Vagina (tissue), 2 donors: ENCODE measurements around the gene FAM9A. TPM values are rescaled to one million over a fixed set of nuclear protein-coding genes. Genes with fewer than 3 reads are reported as not detected.
"Not testable (repeated sequence)": the region's sequence is repeated elsewhere in the genome, so short reads cannot be mapped to it uniquely, and the experiment has no call there.

Source experiments
- DNase-seq, 2 donors: peaks; one replicate each; pipeline ENCODE4 v3.0.0-alpha.2; 2017; ENCODE audit errors: extremely low spot score in 2 of 2
- H3K27ac ChIP-seq: fragments of 200-600 bp; sonication (generic); one replicate; pipeline ENCODE4 v1.5.1; 2019
- H3K27me3 ChIP-seq: fragments of 200-600 bp; sonication (generic); one replicate; pipeline ENCODE4 v1.5.1; 2019
- H3K36me3 ChIP-seq, 2 donors: fragments of 200-600 bp; sonication (generic); one replicate each; pipeline ENCODE4 v1.5.1; 2017 to 2019
- H3K4me1 ChIP-seq: fragments of 200-600 bp; sonication (generic); one replicate; pipeline ENCODE4 v1.5.1; 2019
- H3K4me3 ChIP-seq, 2 donors: fragments of 200-600 bp; sonication (generic); 1 replicate in 1 of 2; 2 replicates in 1 of 2; pipeline ENCODE4 v1.5.1; 2016 to 2019
- H3K9me3 ChIP-seq: fragments of 200-600 bp; sonication (generic); one replicate; pipeline ENCODE4 v1.5.1; 2019
- CTCF ChIP-seq, 3 experiments: fragments of 450-650 bp in 2 of 3; fragments of 200-600 bp in 1 of 3; sonication (generic) in 1 of 3; IDR thresholded peaks; one replicate each; pipeline ENCODE4 v1.5.1; 2017 to 2019; ENCODE audit warnings: antibody characterized with exemption in 3 of 3, mild to moderate bottlenecking in 2 of 3, moderate library complexity in 2 of 3
- POLR2A ChIP-seq, 2 donors: fragments of 450-650 bp; IDR thresholded peaks; one replicate each; pipeline ENCODE4 v1.6.1; 2017; ENCODE audit warnings: antibody characterized with exemption in 2 of 2, mild to moderate bottlenecking in 2 of 2, moderate library complexity in 2 of 2
- POLR2AphosphoS5 ChIP-seq, 2 donors: sonication (generic); formaldehyde crosslinking; IDR thresholded peaks; one replicate each; pipeline ENCODE4 v1.9.0; 2017; ENCODE audit warnings: antibody characterized with exemption in 2 of 2, mild to moderate bottlenecking in 2 of 2, low read depth in 1 of 2; ENCODE audit not compliant: insufficient read depth in 1 of 2
- intact Hi-C: fragments of 100-400 bp; cut with DNase I; formaldehyde crosslinking; loops from one replicate; pipeline ENCODE4 v1.15.1; 2023
- total RNA-seq: library from RNA; depleted of rRNA; stranded (reverse); fragments of >200 nt; gene quantifications from one replicate; pipeline ENCODE4 v1.2.3, GENCODE V29; 2016

FAM9A gene
- total RNA-seq, 1 donor from 2014 or later, result not detected

- H3K36me3 ChIP-seq, result no peaks in the 10 kb centered on the region
- no peaks in the 10 kb centered on the region for H3K4me1 ChIP-seq
- intact Hi-C loops, result no loop called here
- no peak overlapping the region for H3K27ac ChIP-seq
- no peak overlapping the region for H3K4me3 ChIP-seq
- no peak for DNase-seq
- H3K27me3 ChIP-seq, result no peaks in the 10 kb centered on the region
- TF ChIP-seq POLR2AphosphoS5 (IDR thresholded peaks at IDR 0.05; ENCODE audit: insufficient read depth in 1 of 2, low read depth in 1 of 2), result no peak
- TF ChIP-seq POLR2A (IDR thresholded peaks at IDR 0.05), result no peak
- TF ChIP-seq CTCF (IDR thresholded peaks at IDR 0.05), result no peak
- no peaks in the 10 kb centered on the region for H3K9me3 ChIP-seq
Measured at GRCh38 chrX:8773117-8773516, 28.1 kb downstream of the FAM9A start.

- no peak overlapping the region for H3K4me3 ChIP-seq
- TF ChIP-seq POLR2AphosphoS5 (IDR thresholded peaks at IDR 0.05; ENCODE audit: insufficient read depth in 1 of 2, low read depth in 1 of 2) (no peak), POLR2A (IDR thresholded peaks at IDR 0.05) (no peak), CTCF (IDR thresholded peaks at IDR 0.05) (no peak)
- intact Hi-C loops, result no loop called here
- no peak for DNase-seq
- no peaks in the 10 kb centered on the region for H3K9me3 ChIP-seq
- no peaks in the 10 kb centered on the region for H3K36me3 ChIP-seq
- H3K27me3 ChIP-seq, result no peaks in the 10 kb centered on the region
- H3K4me1 ChIP-seq, result no peaks in the 10 kb centered on the region
- H3K27ac ChIP-seq, result no peak overlapping the region
Measured at GRCh38 chrX:8760021-8760420, 41.2 kb downstream of the FAM9A start.

GRCh38 chrX:8758706-8759105 lies 42.5 kb downstream of the FAM9A start:
- DNase-seq, intact Hi-C loops, H3K9me3 ChIP-seq, H3K36me3 ChIP-seq, H3K27me3 ChIP-seq, H3K4me3 ChIP-seq, H3K27ac ChIP-seq, H3K4me1 ChIP-seq: not testable (repeated sequence)

GRCh38 chrX:8757609-8758389 lies 43.4 kb downstream of the FAM9A start:
- H3K27me3 ChIP-seq, H3K4me1 ChIP-seq, H3K4me3 ChIP-seq, DNase-seq, H3K27ac ChIP-seq, intact Hi-C loops, H3K9me3 ChIP-seq, H3K36me3 ChIP-seq: not testable (repeated sequence)

- H3K27me3 ChIP-seq, result no peaks in the 10 kb centered on the region
- no peaks in the 10 kb centered on the region for H3K4me1 ChIP-seq
- H3K36me3 ChIP-seq, result no peaks in the 10 kb centered on the region
- no peak overlapping the region for H3K4me3 ChIP-seq
- intact Hi-C loops, result no loop called here
- no peak for DNase-seq
- TF ChIP-seq POLR2A (IDR thresholded peaks at IDR 0.05), result no peak
- no peak for TF ChIP-seq POLR2AphosphoS5 (IDR thresholded peaks at IDR 0.05; ENCODE audit: insufficient read depth in 1 of 2, low read depth in 1 of 2)
- no peak for TF ChIP-seq CTCF (IDR thresholded peaks at IDR 0.05)
- no peaks in the 10 kb centered on the region for H3K9me3 ChIP-seq
- H3K27ac ChIP-seq, result no peak overlapping the region
Measured at GRCh38 chrX:8755813-8756212, 45.4 kb downstream of the FAM9A start.

- DNase-seq, result no peak
- intact Hi-C loops, result no loop called here
- Histone ChIP-seq H3K27me3 (no peaks in the 10 kb centered on the region), H3K36me3 (no peaks in the 10 kb centered on the region), H3K4me3 (no peak overlapping the region), H3K9me3 (no peaks in the 10 kb centered on the region), H3K27ac (no peak overlapping the region), H3K4me1 (no peaks in the 10 kb centered on the region)
- TF ChIP-seq POLR2A (IDR thresholded peaks at IDR 0.05) (no peak), POLR2AphosphoS5 (IDR thresholded peaks at IDR 0.05; ENCODE audit: insufficient read depth in 1 of 2, low read depth in 1 of 2) (no peak), CTCF (IDR thresholded peaks at IDR 0.05) (no peak)
Measured at GRCh38 chrX:8755116-8755515, 46.1 kb downstream of the FAM9A start.
